Endothelial cell of umbilical vein (primary cell): ENCODE data around the gene ALK. TPM values are rescaled to one million over a fixed set of nuclear protein-coding genes. Genes with fewer than 3 reads are reported as not detected.

ENCODE experiments used
- BruUV-seq: library from RNA; stranded (reverse); fragments of 400-500 nt; replicated peaks from 2 replicates; lab custom pipeline; 2021; lab: Mats Ljungman, UMichigan
- CTCF ChIA-PET: fragments of 300-600, 350-600 bp; sonication (Branson Sonifier 250); formaldehyde crosslinking; loops from one replicate; lab custom pipeline; 2021; ENCODE audit warnings: antibody characterized with exemption, inconsistent platforms; lab: Charles Lee
- POLR2A ChIA-PET: fragments of 300-600, 350-600 bp; sonication (Branson Sonifier 250); formaldehyde crosslinking; loops from one replicate; lab custom pipeline; 2021; ENCODE audit warnings: antibody characterized with exemption, inconsistent platforms; lab: Charles Lee
- DNase-seq: peaks from one replicate; pipeline ENCODE4 v3.0.0-alpha.2; 2011; ENCODE audit warnings: low read depth, low spot score
- FAIRE-seq: peaks from 2 replicates; lab custom pipeline; 2011; peaks lifted over from hg19 to GRCh38; lab: Jason Lieb, UNC
- H2AFZ ChIP-seq: 2 replicates; pipeline ENCODE4 v1.6.0; 2012; ENCODE audit warnings: low read depth, low read length, control low read depth, inconsistent platforms
- H3K27ac ChIP-seq: 2 replicates; pipeline ENCODE4 v1.5.1; 2011; ENCODE audit warnings: low read depth, mild to moderate bottlenecking, control low read depth, low read length, moderate library complexity; ENCODE audit not compliant: insufficient read depth
- H3K27me3 ChIP-seq, 2 experiments: 2 replicates each; pipeline versions ENCODE4 v1.6.0 to v1.6.1; 2011; ENCODE audit warnings: low read length in 2 of 2, mixed read lengths in 1 of 2; ENCODE audit not compliant: control insufficient read depth in 2 of 2, insufficient read depth in 2 of 2
- H3K36me3 ChIP-seq, 2 experiments: 2 replicates in 1 of 2; 3 replicates in 1 of 2; pipeline ENCODE4 v1.5.1; 2011; ENCODE audit warnings: low read length in 2 of 2, mild to moderate bottlenecking in 1 of 2, moderate library complexity in 1 of 2; ENCODE audit not compliant: control insufficient read depth in 2 of 2, insufficient read depth in 2 of 2; ENCODE audit errors: extremely low read depth in 1 of 2
- H3K4me1 ChIP-seq: 3 replicates; pipeline ENCODE4 v1.5.1; 2011; ENCODE audit warnings: mild to moderate bottlenecking, low read length; ENCODE audit not compliant: control insufficient read depth, insufficient read depth; ENCODE audit errors: extremely low read depth
- H3K4me2 ChIP-seq: 2 replicates; pipeline ENCODE4 v1.6.1; 2011; ENCODE audit warnings: low read length, control low read depth, mixed read lengths; ENCODE audit not compliant: insufficient read depth
- H3K4me3 ChIP-seq, 3 experiments: fragments of 200-600 bp in 1 of 3; sonication (generic), shearing (Covaris generic) in 1 of 3; replicated peaks in 1 of 3; 2 replicates each; pipeline ENCODE4 v1.5.1; 2011 to 2016; ENCODE audit warnings: control low read depth in 3 of 3, low read length in 3 of 3, mild to moderate bottlenecking in 2 of 3, inconsistent platforms in 1 of 3, low read depth in 1 of 3, moderate library complexity in 1 of 3; ENCODE audit not compliant: insufficient read depth in 1 of 3
- H3K79me2 ChIP-seq: 2 replicates; pipeline ENCODE4 v1.6.0; 2012; ENCODE audit warnings: low read length, inconsistent platforms; ENCODE audit not compliant: control insufficient read depth, insufficient read depth
- H3K9ac ChIP-seq: replicated peaks from 2 replicates; pipeline ENCODE3; 2011; ENCODE audit warnings: low read length, control low read depth; ENCODE audit not compliant: insufficient read depth; ENCODE audit errors: extremely low read depth
- H3K9me1 ChIP-seq: replicated peaks from 3 replicates; pipeline ENCODE4 v1.6.0; 2011; ENCODE audit warnings: mild to moderate bottlenecking, low read length; ENCODE audit not compliant: control insufficient read depth, insufficient read depth; ENCODE audit errors: extremely low read depth
- H3K9me3 ChIP-seq: replicated peaks from 2 replicates; pipeline ENCODE4 v1.5.1; 2012; ENCODE audit warnings: low read length, inconsistent platforms; ENCODE audit not compliant: control insufficient read depth, insufficient read depth
- H4K20me1 ChIP-seq: replicated peaks from 2 replicates; pipeline ENCODE3; 2011; ENCODE audit warnings: mild to moderate bottlenecking, low read length; ENCODE audit not compliant: control insufficient read depth, insufficient read depth; ENCODE audit errors: extremely low read depth
- EZH2 ChIP-seq: IDR thresholded peaks from 2 replicates; pipeline ENCODE4 v1.6.1; 2012; ENCODE audit warnings: borderline replicate concordance, low read depth, mild to moderate bottlenecking, moderate library complexity, low read length, inconsistent platforms; ENCODE audit not compliant: severe bottlenecking
- FOS ChIP-seq: IDR thresholded peaks from 2 replicates; pipeline ENCODE4 v1.6.1; 2011; ENCODE audit warnings: mild to moderate bottlenecking, low read length, moderate library complexity, borderline replicate concordance; ENCODE audit not compliant: insufficient read depth
- GATA2 ChIP-seq: IDR thresholded peaks from 2 replicates; pipeline ENCODE4 v1.7.0; 2011; ENCODE audit warnings: low read depth, mild to moderate bottlenecking, moderate library complexity, mixed read lengths, low read length; ENCODE audit not compliant: insufficient read length, insufficient read depth
- JUN ChIP-seq: IDR thresholded peaks from 2 replicates; pipeline ENCODE4 v1.6.1; 2011; ENCODE audit warnings: borderline replicate concordance, low read depth; ENCODE audit not compliant: insufficient read length, insufficient read depth
- MYC ChIP-seq: IDR thresholded peaks from one replicate; pipeline ENCODE4 v1.6.1; 2011; ENCODE audit warnings: mild to moderate bottlenecking, low read depth, low read length
- POLR2A ChIP-seq: IDR thresholded peaks from 2 replicates; pipeline ENCODE4 v1.6.1; 2012; ENCODE audit warnings: low read depth, mild to moderate bottlenecking, control low read depth, low read length
- POLR2AphosphoS5 ChIP-seq: IDR thresholded peaks from 2 replicates; pipeline ENCODE4 v1.6.1; 2012; ENCODE audit warnings: low read depth, mild to moderate bottlenecking, control low read depth, low read length, moderate library complexity; ENCODE audit not compliant: insufficient read depth
- dilution Hi-C: fragments of 300-500 bp; cut with MboI; formaldehyde crosslinking; loops from one replicate; pipeline ENCODE4 v1.15.0; 2019; ENCODE audit warnings: low sequenced_read_pairs; ENCODE audit not compliant: extremely low pct_ligation_motif_present
- intact Hi-C: fragments of 100-400 bp; cut with micrococcal nuclease; formaldehyde crosslinking; loops from one replicate; pipeline ENCODE4 v1.10.0; 2022
- polyA plus RNA-seq, 4 experiments: library from polyadenylated mRNA; depleted of rRNA in 3 of 4; stranded (reverse) in 3 of 4; unstranded in 1 of 4; fragments of >200 nt; gene quantifications; 2 replicates each; pipeline versions ENCODE4 v1.2.1 to v1.2.3, GENCODE V29; 2011 to 2012; ENCODE audit warnings: missing spikeins in 1 of 4
- total RNA-seq: library from RNA; stranded (reverse); gene quantifications from 2 replicates; pipeline ENCODE4 v1.2.3, GENCODE V29; 2021
- TF ChIP-seq, protein P1 (sequence below): IDR thresholded peaks from 2 replicates; pipeline ENCODE4 v1.6.1; 2011; ENCODE audit not compliant: insufficient read depth, insufficient read length
- TF ChIP-seq, protein P2 (sequence below), 2 donors: IDR thresholded peaks; 1 replicate in 1 of 2; 2 replicates in 1 of 2; pipeline ENCODE4 v1.5.1; 2011; ENCODE audit warnings: low read length in 2 of 2, mild to moderate bottlenecking in 2 of 2, moderate library complexity in 2 of 2, control low read depth in 1 of 2, inconsistent platforms in 1 of 2, low read depth in 1 of 2; ENCODE audit not compliant: insufficient read depth in 1 of 2; ENCODE audit errors: extremely low read depth in 1 of 2

ALK gene
- total and polyA plus RNA-seq, 2 donors (not counting 3 experiments of a cell fraction or from before 2014, with no cell fraction given) = not detected

DNA sequence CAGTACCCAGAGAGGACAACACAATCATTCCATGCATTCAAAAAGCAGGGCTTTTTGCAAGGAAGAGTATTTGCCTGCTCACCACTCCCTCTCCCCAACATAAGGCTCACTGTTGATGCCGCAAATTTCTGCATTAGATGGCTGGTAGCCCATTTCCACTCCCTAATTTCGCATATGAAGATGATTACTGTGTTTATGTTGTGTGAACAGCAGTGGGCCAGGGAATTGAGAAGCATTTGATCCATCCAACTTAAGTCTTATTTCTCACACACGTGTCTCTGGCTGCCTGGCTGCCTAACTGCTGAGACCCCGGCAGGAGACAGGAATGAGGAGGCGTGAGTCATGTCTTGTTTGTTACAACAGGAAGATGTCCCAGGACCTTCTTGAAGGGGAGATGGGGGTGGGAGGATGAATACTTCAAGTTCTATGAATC is 294.1 kb downstream of the ALK start:
- no peak overlapping the region for H3K4me2 ChIP-seq

More for the DNA sequence above, 294.1 kb downstream of the ALK start:
- no peak for DNase-seq
- Histone ChIP-seq H3K36me3 (no peaks in the 10 kb centered on the region), H2AFZ (no peak overlapping the region), H3K27ac (no peak overlapping the region), H3K9me3 (no peaks in the 10 kb centered on the region), H3K4me3 (no peak overlapping the region), H4K20me1 (no peaks in the 10 kb centered on the region), H3K79me2 (no peaks in the 10 kb centered on the region), H3K27me3 (no peaks in the 10 kb centered on the region), H3K4me1 (no peaks in the 10 kb centered on the region), H3K9me1 (no peaks in the 10 kb centered on the region), H3K9ac (no peak overlapping the region)
- intact Hi-C loops = no loop called here
- TF ChIP-seq POLR2A (no peak), MYC (no peak), POLR2AphosphoS5 (no peak), GATA2 (no peak), EZH2 (no peak), JUN (no peak), FOS (no peak)
- TF ChIP-seq, protein P1, sequence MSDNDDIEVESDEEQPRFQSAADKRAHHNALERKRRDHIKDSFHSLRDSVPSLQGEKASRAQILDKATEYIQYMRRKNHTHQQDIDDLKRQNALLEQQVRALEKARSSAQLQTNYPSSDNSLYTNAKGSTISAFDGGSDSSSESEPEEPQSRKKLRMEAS = no peak
- TF ChIP-seq, protein P2, sequence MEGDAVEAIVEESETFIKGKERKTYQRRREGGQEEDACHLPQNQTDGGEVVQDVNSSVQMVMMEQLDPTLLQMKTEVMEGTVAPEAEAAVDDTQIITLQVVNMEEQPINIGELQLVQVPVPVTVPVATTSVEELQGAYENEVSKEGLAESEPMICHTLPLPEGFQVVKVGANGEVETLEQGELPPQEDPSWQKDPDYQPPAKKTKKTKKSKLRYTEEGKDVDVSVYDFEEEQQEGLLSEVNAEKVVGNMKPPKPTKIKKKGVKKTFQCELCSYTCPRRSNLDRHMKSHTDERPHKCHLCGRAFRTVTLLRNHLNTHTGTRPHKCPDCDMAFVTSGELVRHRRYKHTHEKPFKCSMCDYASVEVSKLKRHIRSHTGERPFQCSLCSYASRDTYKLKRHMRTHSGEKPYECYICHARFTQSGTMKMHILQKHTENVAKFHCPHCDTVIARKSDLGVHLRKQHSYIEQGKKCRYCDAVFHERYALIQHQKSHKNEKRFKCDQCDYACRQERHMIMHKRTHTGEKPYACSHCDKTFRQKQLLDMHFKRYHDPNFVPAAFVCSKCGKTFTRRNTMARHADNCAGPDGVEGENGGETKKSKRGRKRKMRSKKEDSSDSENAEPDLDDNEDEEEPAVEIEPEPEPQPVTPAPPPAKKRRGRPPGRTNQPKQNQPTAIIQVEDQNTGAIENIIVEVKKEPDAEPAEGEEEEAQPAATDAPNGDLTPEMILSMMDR (IDR thresholded peaks at IDR 0.05; ENCODE audit: extremely low read depth in 1 of 2, insufficient read depth in 1 of 2, low read depth in 1 of 2, low read length in 2 of 2) = no peak
- ChIA-PET POLR2A (no interaction called here), CTCF (no interaction called here)
- no peak for FAIRE-seq
- dilution Hi-C loops = no loop called here
- no TSS peak for BruUV-seq
